Stimulated activated naive B cell treated with anti-CD40 and anti-IgM and Interleukin-4, amounts not matched to agents 10 μg/mL and 1 μg/mL and 100 μg/mL, for 72 hours (primary cell): Measurements from ENCODE around the gene C1orf159.

ENCODE experiments used
- ATAC-seq, 2 donors: fragments of 150-1000 bp; cut with Tn5 transposase; replicated peaks; 2 replicates each; pipeline ENCODE4 v1.10.0; 2021; ENCODE audit warnings: moderate library complexity in 1 of 2
- DNase-seq: peaks from one replicate; pipeline ENCODE4 v3.0.0; 2021
- H3K27ac Mint-ChIP-seq: one replicate; pipeline ENCODE4 v1.8.0; 2022; ENCODE audit warnings: mild to moderate bottlenecking, mixed read lengths
- H3K27me3 Mint-ChIP-seq, 2 donors: one replicate each; pipeline ENCODE4 v1.8.0; 2022; ENCODE audit warnings: mixed read lengths in 2 of 2
- H3K36me3 Mint-ChIP-seq, 2 donors: one replicate each; pipeline ENCODE4 v1.8.0; 2022; ENCODE audit warnings: mixed read lengths in 2 of 2, mild to moderate bottlenecking in 1 of 2
- H3K4me1 Mint-ChIP-seq, 2 donors: one replicate each; pipeline ENCODE4 v1.8.0; 2022; ENCODE audit warnings: mixed read lengths in 2 of 2, mild to moderate bottlenecking in 1 of 2
- H3K4me3 Mint-ChIP-seq, 2 donors: one replicate each; pipeline ENCODE4 v1.8.0; 2022; ENCODE audit warnings: mild to moderate bottlenecking in 2 of 2, mixed read lengths in 2 of 2, moderate library complexity in 1 of 2
- H3K9me3 Mint-ChIP-seq, 2 donors: one replicate each; pipeline ENCODE4 v1.8.0; 2022; ENCODE audit warnings: mixed read lengths in 2 of 2, mild to moderate bottlenecking in 1 of 2

Gene C1orf159

GRCh38 chr1:1033731-1034438, 82.0 kb downstream of the C1orf159 start:
- DNase-seq, result no peak
- Mint-ChIP-seq H3K27me3 (peaks cover 21 to 38% of the 10 kb centered on the region in 2 donors), H3K27ac (peak overlapping the region; percentile 69), H3K9me3 (no peaks in the 10 kb centered on the region), H3K4me3 (peak overlapping the region; percentile 80 to 82), H3K4me1 (peaks cover 39 to 46% of the 10 kb centered on the region in 2 donors), H3K36me3 (peaks cover 5 to 12% of the 10 kb centered on the region in 2 donors)
- peak; percentile 8 to 14 for ATAC-seq

DNA sequence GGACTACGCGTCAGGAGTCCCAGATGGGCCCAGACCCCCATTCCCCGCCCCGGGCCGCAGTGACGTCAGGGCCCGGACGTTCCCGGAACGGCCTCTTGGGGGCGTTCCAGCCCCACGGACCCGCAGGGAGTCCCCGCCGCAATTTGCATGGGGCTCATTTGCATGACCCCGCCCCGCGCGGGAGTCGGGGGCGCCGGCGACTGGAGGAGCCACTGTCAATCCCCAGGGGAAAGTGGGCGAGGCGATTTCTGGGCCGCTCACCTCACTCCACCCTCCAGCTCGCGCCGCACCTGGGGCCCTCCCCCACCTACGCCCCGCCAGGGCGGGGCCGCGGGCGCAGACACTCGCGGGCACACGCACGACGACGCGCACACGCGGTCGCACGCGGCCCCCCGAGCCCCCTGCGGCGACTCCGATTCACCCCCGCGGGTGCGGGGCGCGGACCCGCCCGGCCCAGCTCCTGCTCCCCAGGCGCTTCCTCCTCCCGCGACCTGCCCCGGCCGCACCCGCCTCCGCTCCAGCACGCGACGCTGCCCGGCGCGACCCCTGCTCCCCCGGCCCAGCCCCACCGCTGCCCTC, 82.8 kb downstream of the C1orf159 start:
- H3K27ac Mint-ChIP-seq, result no peak overlapping the region
- peak; percentile 96 for DNase-seq
- peaks cover 21 to 34% of the 10 kb centered on the region in 2 donors for H3K27me3 Mint-ChIP-seq
- ATAC-seq, result peak; percentile 87 to 93
- H3K4me3 Mint-ChIP-seq, result peak overlapping the region; percentile 66 to 87
- peaks cover 31 to 38% of the 10 kb centered on the region in 2 donors for H3K4me1 Mint-ChIP-seq
- H3K36me3 Mint-ChIP-seq, result peaks cover 5 to 12% of the 10 kb centered on the region in 2 donors
- no peaks in the 10 kb centered on the region for H3K9me3 Mint-ChIP-seq

- DNase-seq (no peak), ATAC-seq (peak; percentile 21 to 38)
- Mint-ChIP-seq H3K36me3 (peaks cover 5 to 13% of the 10 kb centered on the region in 2 donors), H3K4me3 (peak overlapping the region; percentile 87 to 88), H3K27ac (peak overlapping the region; percentile 97), H3K4me1 (peaks cover 25 to 31% of the 10 kb centered on the region in 2 donors), H3K9me3 (no peaks in the 10 kb centered on the region), H3K27me3 (peaks cover 17 to 29% of the 10 kb centered on the region in 2 donors)
These were observed 83.5 kb downstream of the C1orf159 start for GRCh38 chr1:1032424-1032823.
